ENCODE data around the gene ELL2. TPM values are rescaled to one million over a fixed set of nuclear protein-coding genes. Genes with fewer than 3 reads are reported as not detected.

The ELL2 gene
- total RNA-seq, 1 donor from 2014 or later = 4.6 TPM

DNA sequence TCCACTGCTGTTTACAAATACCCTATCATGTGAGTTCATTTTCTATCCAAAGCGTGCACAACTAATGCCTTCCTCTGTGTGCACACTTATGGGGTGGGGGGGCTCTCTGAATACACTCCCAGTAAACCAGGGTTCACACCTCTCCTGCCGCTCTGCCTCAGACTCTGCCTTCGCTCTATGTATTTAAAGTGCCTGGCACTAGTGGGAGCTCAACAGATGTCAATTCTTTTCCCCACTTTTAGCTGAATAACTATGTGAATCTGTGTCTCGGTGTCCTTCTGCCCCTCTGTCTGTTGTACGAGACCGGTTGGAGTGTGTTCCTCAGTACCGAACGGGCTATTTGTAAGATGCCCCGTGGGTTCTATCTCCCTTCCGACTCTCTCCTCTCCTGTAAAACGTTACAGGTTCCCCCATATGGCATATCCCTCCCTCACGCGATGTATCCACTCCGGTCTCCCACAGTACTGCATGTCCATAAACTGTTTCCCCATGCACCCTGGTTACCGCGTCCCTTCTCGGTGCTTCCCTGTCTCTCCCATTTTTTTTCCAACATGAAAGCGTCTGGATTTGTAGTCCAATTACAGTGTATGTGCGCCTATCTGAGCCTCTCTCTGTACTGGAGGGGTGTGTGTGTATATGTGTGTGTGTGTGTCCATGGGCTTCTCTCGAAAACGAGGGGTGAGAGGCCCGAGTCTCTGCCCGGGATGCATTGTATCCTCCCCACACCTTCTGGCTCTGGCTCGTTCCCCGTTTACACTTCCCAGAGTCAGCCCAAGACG, 1.6 kb downstream of the ELL2 start:
- Mint-ChIP-seq H3K4me1 (peaks cover 50% of the 10 kb centered on the region), H3K27me3 (ENCODE audit: low read depth) (peaks cover 24% of the 10 kb centered on the region), H3K36me3 (ENCODE audit: low read depth) (no peaks in the 10 kb centered on the region), H3K9me3 (no peaks in the 10 kb centered on the region), H3K27ac (ENCODE audit: unreplicated experiment) (no peak overlapping the region), H3K4me3 (peak overlapping the region; percentile 93)
- TF ChIP-seq, protein P1, sequence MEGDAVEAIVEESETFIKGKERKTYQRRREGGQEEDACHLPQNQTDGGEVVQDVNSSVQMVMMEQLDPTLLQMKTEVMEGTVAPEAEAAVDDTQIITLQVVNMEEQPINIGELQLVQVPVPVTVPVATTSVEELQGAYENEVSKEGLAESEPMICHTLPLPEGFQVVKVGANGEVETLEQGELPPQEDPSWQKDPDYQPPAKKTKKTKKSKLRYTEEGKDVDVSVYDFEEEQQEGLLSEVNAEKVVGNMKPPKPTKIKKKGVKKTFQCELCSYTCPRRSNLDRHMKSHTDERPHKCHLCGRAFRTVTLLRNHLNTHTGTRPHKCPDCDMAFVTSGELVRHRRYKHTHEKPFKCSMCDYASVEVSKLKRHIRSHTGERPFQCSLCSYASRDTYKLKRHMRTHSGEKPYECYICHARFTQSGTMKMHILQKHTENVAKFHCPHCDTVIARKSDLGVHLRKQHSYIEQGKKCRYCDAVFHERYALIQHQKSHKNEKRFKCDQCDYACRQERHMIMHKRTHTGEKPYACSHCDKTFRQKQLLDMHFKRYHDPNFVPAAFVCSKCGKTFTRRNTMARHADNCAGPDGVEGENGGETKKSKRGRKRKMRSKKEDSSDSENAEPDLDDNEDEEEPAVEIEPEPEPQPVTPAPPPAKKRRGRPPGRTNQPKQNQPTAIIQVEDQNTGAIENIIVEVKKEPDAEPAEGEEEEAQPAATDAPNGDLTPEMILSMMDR (conservative IDR thresholded peaks at IDR 0.05) = no peak
- no peak for DNase-seq (ENCODE audit: low read depth, low spot score)

DNA sequence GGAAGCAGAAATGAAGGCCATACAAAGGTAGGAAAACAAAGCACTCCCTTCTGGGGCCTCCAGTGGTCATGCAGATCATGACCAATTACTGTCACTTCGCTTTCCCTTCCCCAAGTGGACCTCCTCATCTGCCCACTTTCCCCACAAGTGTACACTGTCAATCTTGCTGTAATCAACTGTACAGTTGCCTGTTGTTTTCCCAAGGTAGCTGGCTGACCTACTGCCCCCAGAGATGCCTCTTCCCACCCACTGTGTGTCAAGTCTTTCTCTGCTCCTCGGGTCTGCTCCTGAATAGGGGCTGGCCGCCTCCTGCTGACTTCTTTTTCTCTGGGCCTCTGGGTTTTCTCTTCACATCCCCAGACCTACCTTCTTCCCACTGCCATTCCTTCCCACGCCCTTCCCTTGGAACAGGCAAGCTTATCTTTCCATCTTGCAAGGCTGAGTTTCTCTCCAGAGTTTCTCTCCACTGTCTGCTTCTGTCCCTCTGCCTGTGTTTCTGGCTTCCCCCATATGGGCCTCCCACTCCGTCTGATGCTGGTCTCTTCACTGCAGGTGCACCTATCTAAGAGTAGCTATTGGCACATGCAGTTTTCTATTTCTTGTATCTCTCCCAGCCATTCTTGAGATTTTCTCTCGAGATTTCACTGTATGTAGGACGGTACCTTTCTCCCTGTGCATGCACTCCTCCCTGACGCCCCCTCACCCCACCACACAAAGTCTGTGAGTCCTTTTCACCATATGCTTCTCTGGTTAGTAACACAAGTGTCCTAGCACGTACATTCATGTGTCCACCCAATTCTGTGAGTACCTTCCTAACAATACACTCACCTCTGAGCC, 2.4 kb downstream of the ELL2 start:
- peak overlapping the region; percentile 93 for H3K4me3 Mint-ChIP-seq
- H3K9me3 Mint-ChIP-seq = no peaks in the 10 kb centered on the region
- H3K27me3 Mint-ChIP-seq (ENCODE audit: low read depth) = peaks cover 24% of the 10 kb centered on the region
- H3K27ac Mint-ChIP-seq (ENCODE audit: unreplicated experiment) = peak overlapping the region; percentile 3
- no peaks in the 10 kb centered on the region for H3K36me3 Mint-ChIP-seq (ENCODE audit: low read depth)
- peaks cover 50% of the 10 kb centered on the region for H3K4me1 Mint-ChIP-seq
- DNase-seq (ENCODE audit: low read depth, low spot score) = no peak
- TF ChIP-seq, protein P1 (conservative IDR thresholded peaks at IDR 0.05) = no peak

DNA sequence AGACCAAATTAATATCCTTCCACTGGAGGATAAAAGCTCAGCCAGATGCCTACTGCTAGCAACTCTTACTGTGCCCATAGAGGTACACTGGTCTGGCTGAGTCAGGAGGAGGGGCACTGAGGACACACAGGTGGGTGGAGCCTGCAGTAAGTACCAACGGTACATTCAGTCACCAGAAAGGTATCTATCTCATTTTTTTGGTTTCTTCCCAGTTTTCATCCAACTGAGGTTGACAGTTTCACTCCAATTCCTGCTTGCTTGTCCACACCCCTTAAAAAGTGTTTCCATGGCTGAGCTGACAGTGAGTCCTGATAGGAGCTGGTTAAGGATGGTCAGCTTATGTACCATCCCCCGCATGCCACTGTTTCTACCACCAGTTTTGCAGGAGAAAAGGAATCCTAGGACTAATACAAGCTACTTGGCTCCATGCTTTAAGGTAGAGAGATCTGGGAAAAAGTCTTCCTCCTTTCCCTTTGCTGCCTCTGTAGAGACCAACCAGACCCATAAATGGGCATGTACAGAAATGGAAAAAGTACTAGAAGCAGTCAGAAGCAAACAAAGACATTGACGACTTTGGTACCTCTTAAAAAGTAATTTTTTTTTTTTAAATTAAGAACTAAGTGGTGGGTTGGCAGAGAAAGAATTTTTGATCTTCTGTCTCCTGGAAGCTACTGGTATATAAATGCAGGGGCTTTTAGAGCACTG, 3.2 kb downstream of the ELL2 start:
- DNase-seq (ENCODE audit: low read depth, low spot score) = no peak
- no peaks in the 10 kb centered on the region for H3K36me3 Mint-ChIP-seq (ENCODE audit: low read depth)
- peak overlapping the region; percentile 60 for H3K4me3 Mint-ChIP-seq
- TF ChIP-seq, protein P1 (conservative IDR thresholded peaks at IDR 0.05) = no peak
- peaks cover 50% of the 10 kb centered on the region for H3K4me1 Mint-ChIP-seq
- no peak overlapping the region for H3K27ac Mint-ChIP-seq (ENCODE audit: unreplicated experiment)
- H3K9me3 Mint-ChIP-seq = no peaks in the 10 kb centered on the region
- H3K27me3 Mint-ChIP-seq (ENCODE audit: low read depth) = peaks cover 24% of the 10 kb centered on the region

DNA sequence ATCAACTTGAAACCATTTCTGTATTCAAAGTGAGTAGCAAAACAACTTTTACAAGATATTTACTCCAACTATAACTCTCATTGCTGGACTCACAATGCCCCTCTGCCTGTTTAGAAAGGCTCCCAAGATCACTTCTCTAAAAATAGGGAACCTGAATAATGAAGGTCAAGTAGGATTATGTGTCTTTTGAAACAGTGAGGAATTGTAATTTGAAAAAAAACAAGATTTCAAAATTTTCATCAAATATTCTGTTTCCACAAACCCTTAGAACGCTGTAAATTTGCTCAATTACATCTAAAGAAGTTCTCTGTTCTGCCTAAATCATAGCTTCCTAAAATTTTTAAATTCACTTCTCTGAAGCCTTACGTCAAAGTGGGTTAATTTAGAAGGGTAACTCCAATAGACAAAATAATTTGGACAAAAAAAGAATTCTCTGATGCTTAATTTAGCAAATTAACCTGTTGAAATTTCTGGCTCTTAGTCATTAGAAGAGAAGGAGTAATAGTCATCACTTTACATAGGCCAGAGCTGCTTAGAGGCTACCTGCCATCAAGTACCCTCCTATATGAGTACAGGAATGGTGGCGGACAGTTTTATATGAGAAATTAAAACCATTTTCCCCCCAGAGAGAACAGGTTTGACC, 4.0 kb downstream of the ELL2 start:
- no peak overlapping the region for H3K27ac Mint-ChIP-seq (ENCODE audit: unreplicated experiment)
- H3K9me3 Mint-ChIP-seq = peaks cover 1% of the 10 kb centered on the region
- H3K27me3 Mint-ChIP-seq (ENCODE audit: low read depth) = peaks cover 24% of the 10 kb centered on the region
- peaks cover 1% of the 10 kb centered on the region for H3K36me3 Mint-ChIP-seq (ENCODE audit: low read depth)
- TF ChIP-seq, protein P1 (conservative IDR thresholded peaks at IDR 0.05) = no peak
- DNase-seq (ENCODE audit: low read depth, low spot score) = no peak
- H3K4me3 Mint-ChIP-seq = peak overlapping the region; percentile 60
- H3K4me1 Mint-ChIP-seq = peaks cover 50% of the 10 kb centered on the region

DNA sequence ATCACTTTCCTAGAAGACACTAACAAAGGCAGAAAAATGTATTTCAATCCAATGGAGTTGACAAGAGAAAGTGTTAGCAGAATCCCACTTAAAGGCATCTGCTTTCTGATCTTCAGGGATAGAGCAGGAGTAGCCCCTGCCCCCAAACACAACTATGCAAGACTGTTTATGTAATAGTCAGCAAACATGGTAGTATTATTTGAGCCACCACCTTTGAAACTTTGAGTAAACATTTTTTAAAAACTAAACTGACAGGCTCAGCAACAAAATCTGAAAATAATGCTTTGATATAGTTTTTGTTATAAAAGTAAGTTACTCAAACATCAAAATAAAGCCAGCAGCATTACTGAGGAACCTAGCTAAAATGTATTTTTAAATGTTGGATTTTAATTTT, 4.8 kb downstream of the ELL2 start:
- Mint-ChIP-seq H3K4me1 (peaks cover 42% of the 10 kb centered on the region), H3K36me3 (ENCODE audit: low read depth) (peaks cover 3% of the 10 kb centered on the region), H3K27me3 (ENCODE audit: low read depth) (peaks cover 17% of the 10 kb centered on the region), H3K4me3 (peak overlapping the region; percentile 14), H3K27ac (ENCODE audit: unreplicated experiment) (no peak overlapping the region), H3K9me3 (peaks cover 3% of the 10 kb centered on the region)
- no peak for DNase-seq (ENCODE audit: low read depth, low spot score)
- TF ChIP-seq, protein P1 (conservative IDR thresholded peaks at IDR 0.05) = no peak

Measured in neural crest cell (in vitro differentiated cells).